NCI-H1436 (cell line): Measurements from ENCODE around the gene PHLPP1.

ENCODE experiments used
- DNase-seq: peaks from one replicate; lab custom pipeline; 2025; lab: John Stamatoyannopoulos, UW

Gene PHLPP1

GRCh38 chr18:62744076-62744968, 29.0 kb downstream of the PHLPP1 start:
- DNase-seq = no peak

- DNase-seq = no peak
These were observed 29.9 kb downstream of the PHLPP1 start for GRCh38 chr18:62745089-62745751.

GRCh38 chr18:62749389-62749788, 34.0 kb downstream of the PHLPP1 start:
- no peak for DNase-seq

- DNase-seq = no peak
These were observed 36.0 kb downstream of the PHLPP1 start for GRCh38 chr18:62751341-62751821.

- no peak for DNase-seq
These were observed 36.6 kb downstream of the PHLPP1 start for GRCh38 chr18:62751977-62752376.

- DNase-seq = no peak
These were observed 38.7 kb downstream of the PHLPP1 start for GRCh38 chr18:62754026-62754425.

- DNase-seq = no peak
These were observed 40.1 kb downstream of the PHLPP1 start for GRCh38 chr18:62755454-62755853.

GRCh38 chr18:62755946-62756345, 40.6 kb downstream of the PHLPP1 start:
- DNase-seq = no peak

GRCh38 chr18:62757399-62758010, 42.2 kb downstream of the PHLPP1 start:
- no peak for DNase-seq

GRCh38 chr18:62758591-62758990, 43.2 kb downstream of the PHLPP1 start:
- DNase-seq = no peak

GRCh38 chr18:62759704-62760402, 44.5 kb downstream of the PHLPP1 start:
- DNase-seq = no peak

GRCh38 chr18:62760403-62760734, 45.0 kb downstream of the PHLPP1 start:
- DNase-seq = no peak

- DNase-seq = no peak
These were observed 47.8 kb downstream of the PHLPP1 start for GRCh38 chr18:62763101-62763521.

- no peak for DNase-seq
These were observed 50.9 kb downstream of the PHLPP1 start for GRCh38 chr18:62766266-62766665.

- no peak for DNase-seq
These were observed 52.0 kb downstream of the PHLPP1 start for GRCh38 chr18:62767321-62767720.

- no peak for DNase-seq
These were observed 52.7 kb downstream of the PHLPP1 start for GRCh38 chr18:62767836-62768557.

- no peak for DNase-seq
These were observed 53.2 kb downstream of the PHLPP1 start for GRCh38 chr18:62768558-62768943.

GRCh38 chr18:62769216-62769615, 53.9 kb downstream of the PHLPP1 start:
- no peak for DNase-seq

- DNase-seq = no peak
These were observed 56.3 kb downstream of the PHLPP1 start for GRCh38 chr18:62771494-62772270.

- DNase-seq = no peak
These were observed 57.7 kb downstream of the PHLPP1 start for GRCh38 chr18:62772860-62773584.
